CD4-positive, alpha-beta T cell (primary cell): ENCODE measurements around the gene SLC2A4. TPM values are rescaled to one million over a fixed set of nuclear protein-coding genes. Genes with fewer than 3 reads are reported as not detected.
A peak's percentile ranks its signal among the peaks of the same experiment; 100 is the strongest.

Experiments
- ATAC-seq: fragments of 200-7000 bp; cut with Tn5 transposase; one replicate; pipeline ENCODE4 v1.10.0; 2022; ENCODE audit warnings: mild to moderate bottlenecking; ENCODE audit not compliant: poor library complexity
- CTCF ChIA-PET: fragments of 350-600 bp; sonication (Branson Sonifier 250); formaldehyde crosslinking; loops from one replicate; lab custom pipeline; 2021; ENCODE audit warnings: antibody characterized with exemption, inconsistent platforms; lab: Charles Lee
- POLR2A ChIA-PET: fragments of 350-600 bp; sonication (Branson Sonifier 250); formaldehyde crosslinking; loops from one replicate; lab custom pipeline; 2021; ENCODE audit warnings: antibody characterized with exemption, inconsistent platforms; lab: Charles Lee
- DNase-seq, 14 experiments: peaks; one replicate each; pipeline ENCODE4 v3.0.0-alpha.2; 2013 to 2020; ENCODE audit warnings: mixed read lengths in 2 of 14
- H3K27ac ChIP-seq, 2 donors: one replicate each; pipeline versions ENCODE4 v1.5.1 to v1.7.0; 2013; ENCODE audit warnings: low read length in 2 of 2, low read depth in 1 of 2, mild to moderate bottlenecking in 1 of 2
- H3K27me3 ChIP-seq, 2 experiments: 1 replicate in 1 of 2; 2 replicates in 1 of 2; pipeline versions ENCODE4 v1.6.1 to v1.7.0; 2013; ENCODE audit warnings: low read length in 2 of 2, control low read depth in 1 of 2, mild to moderate bottlenecking in 1 of 2, moderate library complexity in 1 of 2; ENCODE audit not compliant: insufficient read depth in 2 of 2, control insufficient read depth in 1 of 2
- H3K36me3 ChIP-seq: one replicate; pipeline ENCODE4 v1.6.1; 2013; ENCODE audit warnings: low read length, control low read depth; ENCODE audit not compliant: insufficient read depth
- H3K4me1 ChIP-seq: one replicate; pipeline ENCODE4 v1.6.1; 2013; ENCODE audit warnings: low read length, control low read depth; ENCODE audit not compliant: insufficient read depth
- H3K4me3 ChIP-seq: one replicate; pipeline ENCODE4 v1.5.1; 2013; ENCODE audit warnings: mild to moderate bottlenecking, low read length, moderate library complexity
- H3K9me3 ChIP-seq, 2 experiments: 1 replicate in 1 of 2; 2 replicates in 1 of 2; pipeline versions ENCODE4 v1.6.1 to v1.7.0; 2013; ENCODE audit warnings: low read length in 2 of 2, mild to moderate bottlenecking in 2 of 2, control low read depth in 1 of 2, moderate library complexity in 1 of 2; ENCODE audit not compliant: control insufficient read depth in 1 of 2, insufficient read depth in 1 of 2
- H3K27ac Mint-ChIP-seq: one replicate; pipeline ENCODE4 v1.8.0; 2020; ENCODE audit warnings: mixed read lengths
- H3K27me3 Mint-ChIP-seq: one replicate; pipeline ENCODE4 v1.8.0; 2021; ENCODE audit warnings: mixed read lengths
- H3K36me3 Mint-ChIP-seq: one replicate; pipeline ENCODE4 v1.8.0; 2021; ENCODE audit warnings: low read depth, mixed read lengths
- H3K4me1 Mint-ChIP-seq: one replicate; pipeline ENCODE4 v1.8.0; 2021; ENCODE audit warnings: low read depth, mixed read lengths
- H3K4me3 Mint-ChIP-seq: one replicate; pipeline ENCODE4 v1.8.0; 2020; ENCODE audit warnings: mild to moderate bottlenecking, mixed read lengths
- H3K9me3 Mint-ChIP-seq: one replicate; pipeline ENCODE4 v1.8.0; 2020; ENCODE audit warnings: mixed read lengths
- CTCF ChIP-seq: fragments of 200-600 bp; IDR thresholded peaks from one replicate; pipeline ENCODE4 v1.8.0; 2022; ENCODE audit warnings: antibody characterized with exemption, mild to moderate bottlenecking
- intact Hi-C, 2 experiments: fragments of 100-400 bp; cut with DNase I in 1 of 2; cut with micrococcal nuclease in 1 of 2; formaldehyde crosslinking; loops; one replicate each; pipeline versions ENCODE4 v1.15.1 to v1.9.0; 2023 to 2025; cut with DNase I, micrococcal nuclease
- total RNA-seq, 174 experiments: library from RNA in 2 of 174; stranded (reverse) in 2 of 174; gene quantifications; one replicate each; pipeline ENCODE4 v1.2.3 and lab custom pipeline; 2021 to 2026

Gene SLC2A4
- total RNA-seq, 2 experiments from 2014 or later: not detected

GRCh38 chr17:7313890-7314718, 32.6 kb downstream of the SLC2A4 start:
- no peaks in the 10 kb centered on the region for H3K27me3 ChIP-seq
- intact Hi-C loops: loop anchor here in 1 of 2 experiments (2.0 kb wide), 1 partner anchor 15 kb away; the partner anchor contains the start of gene NEURL4
- H3K27ac Mint-ChIP-seq: peak overlapping the region; percentile 95
- peak overlapping the region; percentile 86 for H3K4me3 ChIP-seq
- CTCF ChIA-PET: interaction anchor here (0.7 to 1.6 kb wide), 3 partner anchors 14 to 34 kb away, joined by 3 to 7 read pairs (median 4); partner anchors contain the start of gene ACAP1
- H3K4me3 Mint-ChIP-seq: peak overlapping the region; percentile 85
- peaks cover 88% of the 10 kb centered on the region for H3K36me3 Mint-ChIP-seq
- H3K4me1 Mint-ChIP-seq: peaks cover 67% of the 10 kb centered on the region
- DNase-seq (no peak), ATAC-seq (no peak)
- peak overlapping the region; percentile 79 to 82 for H3K27ac ChIP-seq
- H3K9me3 Mint-ChIP-seq: no peaks in the 10 kb centered on the region
- H3K4me1 ChIP-seq: peaks cover 67% of the 10 kb centered on the region
- no peak for TF ChIP-seq CTCF
- H3K27me3 Mint-ChIP-seq: no peaks in the 10 kb centered on the region
- H3K36me3 ChIP-seq: peaks cover 78% of the 10 kb centered on the region
- no peaks in the 10 kb centered on the region for H3K9me3 ChIP-seq
- POLR2A ChIA-PET: interaction anchor here (1.3 to 5.4 kb wide), 7 partner anchors 16 to 806 kb away, joined by 4 to 46 read pairs (median 6); partner anchors contain the start of genes ACAP1, NEURL4, PHF23 and TP53

- ChIA-PET CTCF (interaction anchor here (1.1 to 1.2 kb wide), 2 partner anchors 19 to 22 kb away, joined by 3 read pairs; partner anchors contain the start of gene ACAP1), POLR2A (interaction anchor here (0.7 to 5.4 kb wide), 13 partner anchors 15 to 805 kb away, joined by 3 to 46 read pairs (median 5); partner anchors contain the start of genes ACADVL, ACAP1, DLG4 and DVL2)
- no peaks in the 10 kb centered on the region for H3K27me3 ChIP-seq
- peaks cover 58% of the 10 kb centered on the region for H3K4me1 ChIP-seq
- Mint-ChIP-seq H3K27ac (peak within 1 kb of the TSS; percentile 95), H3K36me3 (peaks cover 81% of the 10 kb centered on the region), H3K27me3 (no peaks in the 10 kb centered on the region), H3K4me1 (peaks cover 59% of the 10 kb centered on the region), H3K9me3 (no peaks in the 10 kb centered on the region), H3K4me3 (peak within 1 kb of the TSS; percentile 97)
- H3K4me3 ChIP-seq: peak within 1 kb of the TSS; percentile 86
- intact Hi-C loops: loop anchor here (2.0 to 5.0 kb wide), 2 partner anchors 14 to 372 kb away; partner anchors contain the start of genes NEURL4 (in 1 of the 2), TP53 (in 1 of the 2) and WRAP53 (in 1 of the 2)
- H3K9me3 ChIP-seq: no peaks in the 10 kb centered on the region
- TF ChIP-seq CTCF: no peak
- H3K27ac ChIP-seq: peak within 1 kb of the TSS; percentile 82 to 92
- DNase-seq: peak; percentile 88 to 97 (median 94)
- ATAC-seq: peak; percentile 79
- H3K36me3 ChIP-seq: peaks cover 70% of the 10 kb centered on the region
Measured at GRCh38 chr17:7314719-7315569, 33.4 kb downstream of the SLC2A4 start, which contains the start of gene GPS2. TSS of gene GPS2 (minus strand) at chr17:7315360. CDS start at chr17:7315052, 308 bp downstream.
